SU-DHL-6 (cell line): ENCODE measurements around the gene ARRDC1.

ENCODE experiments used
- CTCF ChIP-seq: fragments of 200-600 bp; sonication (generic); IDR thresholded peaks from one replicate; pipeline ENCODE4 v1.5.1; 2017; ENCODE audit warnings: antibody characterized with exemption, mild to moderate bottlenecking, low read length, moderate library complexity; ENCODE audit not compliant: insufficient read depth, poor library complexity, severe bottlenecking
- EZH2phosphoT487 ChIP-seq: fragments of 200-600 bp; sonication (generic), shearing (Covaris generic); conservative IDR thresholded peaks from 2 replicates; pipeline ENCODE4 v1.6.1; 2018; ENCODE audit warnings: mild to moderate bottlenecking, antibody characterized with exemption, low read length, moderate library complexity, mixed read lengths

GRCh38 chr9:137583347-137583746 is 22.1 kb upstream of the ARRDC1 start:
- TF ChIP-seq CTCF: no peak
- no peak for TF ChIP-seq EZH2phosphoT487
